Activated T-helper 2 cell treated with anti-CD3 and anti-CD28 coated beads, Interferon-gamma antibody, Interleukin-2, Interleukin-4, amounts not matched to agents 10 μg/mL and 5 μg/mL and 100 μg/mL, durations not matched to agents 14 hours and 24 hours and 36 hours (primary cell): ENCODE data around the gene PTGES2. TPM values are rescaled to one million over a fixed set of nuclear protein-coding genes. Genes with fewer than 3 reads are reported as not detected.

ENCODE experiments used
- DNase-seq: peaks from one replicate; pipeline ENCODE4 v3.0.0; 2021; ENCODE audit warnings: low spot score
- H3K27ac Mint-ChIP-seq: one replicate; pipeline ENCODE4 v1.8.0; 2021; ENCODE audit warnings: mixed read lengths
- H3K27me3 Mint-ChIP-seq: one replicate; pipeline ENCODE4 v1.8.0; 2021; ENCODE audit warnings: low read depth, mixed read lengths
- H3K36me3 Mint-ChIP-seq: one replicate; pipeline ENCODE4 v1.8.0; 2021; ENCODE audit warnings: low read depth, mixed read lengths
- H3K4me1 Mint-ChIP-seq: one replicate; pipeline ENCODE4 v1.8.0; 2021; ENCODE audit warnings: low read depth, mixed read lengths
- H3K4me3 Mint-ChIP-seq: one replicate; pipeline ENCODE4 v1.8.0; 2021; ENCODE audit warnings: low read depth, mild to moderate bottlenecking, moderate library complexity, mixed read lengths
- H3K9me3 Mint-ChIP-seq: one replicate; pipeline ENCODE4 v1.8.0; 2021; ENCODE audit warnings: mixed read lengths
- intact Hi-C: fragments of 100-400 bp; cut with micrococcal nuclease; formaldehyde crosslinking; loops from one replicate; pipeline ENCODE4 v1.15.1; 2023
- total RNA-seq: library from RNA; stranded (reverse); gene quantifications from 2 replicates; pipeline ENCODE4 v1.2.3, GENCODE V29; 2022

The PTGES2 gene
- total RNA-seq, 1 donor from 2014 or later, result 77.6 TPM

- H3K27ac Mint-ChIP-seq, result no peak overlapping the region
- intact Hi-C loops, result no loop called here
- no peak for DNase-seq
- no peak overlapping the region for H3K4me3 Mint-ChIP-seq
- no peaks in the 10 kb centered on the region for H3K9me3 Mint-ChIP-seq
- no peaks in the 10 kb centered on the region for H3K27me3 Mint-ChIP-seq
- H3K4me1 Mint-ChIP-seq, result peaks cover 3% of the 10 kb centered on the region
- no peaks in the 10 kb centered on the region for H3K36me3 Mint-ChIP-seq
These were observed 24.0 kb upstream of the PTGES2 start for GRCh38 chr9:128151309-128152132.

- H3K36me3 Mint-ChIP-seq, result no peaks in the 10 kb centered on the region
- H3K27ac Mint-ChIP-seq, result no peak overlapping the region
- H3K4me1 Mint-ChIP-seq, result peaks cover 3% of the 10 kb centered on the region
- no peak for DNase-seq
- no peak overlapping the region for H3K4me3 Mint-ChIP-seq
- H3K9me3 Mint-ChIP-seq, result no peaks in the 10 kb centered on the region
- intact Hi-C loops, result no loop called here
- H3K27me3 Mint-ChIP-seq, result no peaks in the 10 kb centered on the region
These were observed 23.2 kb upstream of the PTGES2 start for GRCh38 chr9:128150594-128151308.

- peaks cover 3% of the 10 kb centered on the region for H3K4me1 Mint-ChIP-seq
These were observed 22.5 kb upstream of the PTGES2 start for GRCh38 chr9:128149951-128150593.

GRCh38 chr9:128149001-128149701, 21.6 kb upstream of the PTGES2 start, which contains the start of gene LCN2:
Gene LCN2, plus strand, starts transcription at chr9:128149453. Its CDS starts 73 bp downstream, at chr9:128149526.
- Mint-ChIP-seq H3K36me3 (no peaks in the 10 kb centered on the region), H3K4me3 (no peak within 1 kb of the TSS), H3K27me3 (no peaks in the 10 kb centered on the region), H3K9me3 (no peaks in the 10 kb centered on the region), H3K27ac (no peak within 1 kb of the TSS), H3K4me1 (peaks cover 3% of the 10 kb centered on the region)
- intact Hi-C loops, result no loop called here
- no peak for DNase-seq

More at GRCh38 chr9:128149951-128150593, 22.5 kb upstream of the PTGES2 start:
- Mint-ChIP-seq H3K27me3 (no peaks in the 10 kb centered on the region), H3K27ac (no peak overlapping the region), H3K4me3 (no peak overlapping the region), H3K36me3 (no peaks in the 10 kb centered on the region), H3K9me3 (no peaks in the 10 kb centered on the region)
- intact Hi-C loops, result no loop called here
- DNase-seq, result no peak

- intact Hi-C loops, result no loop called here
- no peak overlapping the region for H3K27ac Mint-ChIP-seq
These were observed 21.0 kb upstream of the PTGES2 start for GRCh38 chr9:128148509-128149000.

GRCh38 chr9:128146591-128147120, 19.1 kb upstream of the PTGES2 start:
- H3K4me3 Mint-ChIP-seq, result no peak overlapping the region
- peaks cover 7% of the 10 kb centered on the region for H3K4me1 Mint-ChIP-seq
- H3K27me3 Mint-ChIP-seq, result no peaks in the 10 kb centered on the region
- intact Hi-C loops, result no loop called here
- no peak overlapping the region for H3K27ac Mint-ChIP-seq
- no peaks in the 10 kb centered on the region for H3K9me3 Mint-ChIP-seq
- DNase-seq, result no peak
- no peaks in the 10 kb centered on the region for H3K36me3 Mint-ChIP-seq

More at GRCh38 chr9:128148509-128149000, 21.0 kb upstream of the PTGES2 start:
- Mint-ChIP-seq H3K4me1 (peaks cover 3% of the 10 kb centered on the region), H3K4me3 (no peak overlapping the region), H3K9me3 (no peaks in the 10 kb centered on the region), H3K36me3 (no peaks in the 10 kb centered on the region), H3K27me3 (no peaks in the 10 kb centered on the region)
- no peak for DNase-seq

GRCh38 chr9:128145951-128146351, 18.4 kb upstream of the PTGES2 start:
- Mint-ChIP-seq H3K27me3 (no peaks in the 10 kb centered on the region), H3K4me1 (peaks cover 7% of the 10 kb centered on the region), H3K9me3 (no peaks in the 10 kb centered on the region), H3K27ac (no peak overlapping the region), H3K36me3 (no peaks in the 10 kb centered on the region), H3K4me3 (no peak overlapping the region)
- intact Hi-C loops, result no loop called here
- no peak for DNase-seq

GRCh38 chr9:128145536-128145935, 18.0 kb upstream of the PTGES2 start:
- DNase-seq, result no peak
- no peaks in the 10 kb centered on the region for H3K9me3 Mint-ChIP-seq
- intact Hi-C loops, result no loop called here
- H3K4me3 Mint-ChIP-seq, result no peak overlapping the region
- H3K27ac Mint-ChIP-seq, result no peak overlapping the region
- H3K27me3 Mint-ChIP-seq, result no peaks in the 10 kb centered on the region
- peaks cover 7% of the 10 kb centered on the region for H3K4me1 Mint-ChIP-seq
- H3K36me3 Mint-ChIP-seq, result no peaks in the 10 kb centered on the region

- no peak overlapping the region for H3K27ac Mint-ChIP-seq
- intact Hi-C loops, result no loop called here
- no peaks in the 10 kb centered on the region for H3K9me3 Mint-ChIP-seq
- no peak overlapping the region for H3K4me3 Mint-ChIP-seq
- no peaks in the 10 kb centered on the region for H3K36me3 Mint-ChIP-seq
- DNase-seq, result no peak
- peaks cover 4% of the 10 kb centered on the region for H3K4me1 Mint-ChIP-seq
- no peaks in the 10 kb centered on the region for H3K27me3 Mint-ChIP-seq
These were observed 17.0 kb upstream of the PTGES2 start for GRCh38 chr9:128144239-128145181.

GRCh38 chr9:128143525-128144238, 16.2 kb upstream of the PTGES2 start:
- H3K4me1 Mint-ChIP-seq, result peaks cover 4% of the 10 kb centered on the region
- no peak overlapping the region for H3K4me3 Mint-ChIP-seq
- intact Hi-C loops, result no loop called here
- no peak overlapping the region for H3K27ac Mint-ChIP-seq
- no peaks in the 10 kb centered on the region for H3K36me3 Mint-ChIP-seq
- DNase-seq, result no peak
- no peaks in the 10 kb centered on the region for H3K27me3 Mint-ChIP-seq
- H3K9me3 Mint-ChIP-seq, result no peaks in the 10 kb centered on the region

- H3K9me3 Mint-ChIP-seq, result no peaks in the 10 kb centered on the region
- H3K4me3 Mint-ChIP-seq, result no peak overlapping the region
- H3K4me1 Mint-ChIP-seq, result peaks cover 4% of the 10 kb centered on the region
- H3K27me3 Mint-ChIP-seq, result no peaks in the 10 kb centered on the region
- DNase-seq, result no peak
- intact Hi-C loops, result no loop called here
- no peaks in the 10 kb centered on the region for H3K36me3 Mint-ChIP-seq
- no peak overlapping the region for H3K27ac Mint-ChIP-seq
These were observed 15.1 kb upstream of the PTGES2 start for GRCh38 chr9:128142596-128142995.
